Upper lobe of left lung (tissue), 6 donors: Measurements from ENCODE around the gene BRICD5. TPM values are rescaled to one million over a fixed set of nuclear protein-coding genes. Genes with fewer than 3 reads are reported as not detected.
A peak's percentile ranks its signal among the peaks of the same experiment; 100 is the strongest.

ENCODE experiments used
- ATAC-seq, 2 donors: fragments of 200-7000 bp; cut with Tn5 transposase; one replicate each; pipeline ENCODE4 v1.9.1; 2022; ENCODE audit warnings: mild to moderate bottlenecking in 2 of 2, moderate library complexity in 2 of 2; ENCODE audit not compliant: low FRiP score in 2 of 2
- DNase-seq, 2 donors: peaks; one replicate each; pipeline ENCODE4 v3.0.0-alpha.2; 2019 to 2020
- H3K27ac ChIP-seq, 4 donors: fragments of 200-600 bp; sonication (generic); one replicate each; pipeline ENCODE4 v1.5.1; 2016 to 2019
- H3K27me3 ChIP-seq, 4 donors: fragments of 200-600 bp; sonication (generic); one replicate each; pipeline ENCODE4 v1.5.1; 2017 to 2019
- H3K36me3 ChIP-seq, 4 donors: fragments of 200-600 bp; sonication (generic); one replicate each; pipeline ENCODE4 v1.5.1; 2016 to 2019
- H3K4me1 ChIP-seq, 4 donors: fragments of 200-600 bp; sonication (generic); one replicate each; pipeline ENCODE4 v1.5.1; 2018 to 2019
- H3K4me3 ChIP-seq, 4 donors: fragments of 200-600 bp; sonication (generic); one replicate each; pipeline ENCODE4 v1.5.1; 2017 to 2019; ENCODE audit warnings: mild to moderate bottlenecking in 2 of 4, moderate library complexity in 1 of 4
- H3K9me3 ChIP-seq, 4 donors: fragments of 200-600 bp; sonication (generic); one replicate each; pipeline ENCODE4 v1.5.1; 2018 to 2019
- EP300 ChIP-seq, 4 donors: sonication (generic); formaldehyde crosslinking; IDR thresholded peaks; one replicate each; pipeline ENCODE4 v1.5.1; 2017; ENCODE audit warnings: antibody characterized with exemption in 4 of 4, control low read depth in 2 of 4
- POLR2A ChIP-seq, 4 donors: fragments of 450-650 bp; IDR thresholded peaks; one replicate each; pipeline ENCODE4 v1.5.1; 2016 to 2017; ENCODE audit warnings: antibody characterized with exemption in 4 of 4, mild to moderate bottlenecking in 2 of 4
- POLR2AphosphoS5 ChIP-seq, 2 donors: sonication (generic); formaldehyde crosslinking; IDR thresholded peaks; one replicate each; pipeline ENCODE4 v1.5.1; 2017; ENCODE audit warnings: antibody characterized with exemption in 2 of 2
- WGBS, 2 donors: methylation state at CpG; one replicate each; pipeline ENCODE4 v1.1.5; 2017 to 2018; 5-methylcytosine and 5-hydroxymethylcytosine counted together
- total RNA-seq, 6 donors: library from RNA; depleted of rRNA in 4 of 6; stranded (reverse); fragments of >200 nt in 4 of 6; gene quantifications; one replicate each; pipeline versions ENCODE4 v1.1.0 to v1.2.1, GENCODE V29; 2016 to 2021
- TF ChIP-seq, protein P1 (sequence below), 6 experiments: fragments of 450-650 bp in 4 of 6; fragments of 200-600 bp in 2 of 6; sonication (generic) in 2 of 6; IDR thresholded peaks; one replicate each; pipeline ENCODE4 v1.5.1; 2016 to 2019; ENCODE audit warnings: antibody characterized with exemption in 6 of 6
- donor health status: DM: no; HTN: no; CAD: no; lungs with moderate emphysema.
- donor health status: DM: no; HTN: yes; CAD: no; lungs with severe emphysema.

BRICD5 gene
- total RNA-seq, 6 donors from 2014 or later, result 4.0 to 70.2 (median 10.8) TPM

DNA sequence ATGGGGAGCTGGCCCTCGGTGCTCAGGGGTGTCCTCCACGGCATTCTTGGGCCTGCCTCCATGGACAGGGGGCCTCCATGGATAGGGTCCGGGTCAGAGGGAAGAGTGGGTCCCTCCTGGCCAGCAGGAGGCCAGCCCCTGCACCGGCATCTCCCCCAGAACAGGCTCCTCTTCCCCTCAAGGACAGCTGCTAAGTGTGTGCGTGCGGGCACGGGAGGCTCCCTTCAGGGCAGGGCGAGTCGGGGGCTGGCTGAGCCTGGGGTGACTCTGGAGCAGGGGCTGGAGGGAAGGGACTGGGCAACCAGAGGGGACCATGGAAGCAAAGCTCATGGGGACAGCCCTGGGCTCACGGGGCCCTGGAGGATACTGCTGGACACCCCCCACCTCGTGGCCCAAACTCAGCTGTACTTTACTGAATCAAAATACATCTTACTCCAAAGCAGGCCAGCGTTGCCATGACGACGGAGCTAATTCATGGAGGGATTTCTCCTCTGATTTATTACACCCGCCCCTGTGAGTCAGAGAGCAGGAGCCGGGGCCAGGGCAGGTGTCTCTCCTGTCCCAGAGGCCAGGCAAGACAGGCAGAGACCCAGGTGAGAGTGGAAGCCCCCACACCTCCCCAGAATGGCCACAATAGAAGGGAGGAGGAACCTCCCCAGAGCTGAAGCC, 16.4 kb downstream of the BRICD5 start:
- peak in 1 of 2 donors; percentile 64 for DNase-seq
- H3K4me3 ChIP-seq, result no peak overlapping the region
- no peaks in the 10 kb centered on the region for H3K36me3 ChIP-seq
- peaks cover 11 to 20% (median 14%) of the 10 kb centered on the region in 4 donors for H3K4me1 ChIP-seq
- peaks cover 0 to 28% (median 21%) of the 10 kb centered on the region in 4 donors for H3K27me3 ChIP-seq
- no peak for ATAC-seq
- 67% methylated on average over 16 of the region's 16 CpGs; no CpG with 5 or more reads in 1 of the 2 donors for WGBS, 2 donors
- TF ChIP-seq, protein P1, sequence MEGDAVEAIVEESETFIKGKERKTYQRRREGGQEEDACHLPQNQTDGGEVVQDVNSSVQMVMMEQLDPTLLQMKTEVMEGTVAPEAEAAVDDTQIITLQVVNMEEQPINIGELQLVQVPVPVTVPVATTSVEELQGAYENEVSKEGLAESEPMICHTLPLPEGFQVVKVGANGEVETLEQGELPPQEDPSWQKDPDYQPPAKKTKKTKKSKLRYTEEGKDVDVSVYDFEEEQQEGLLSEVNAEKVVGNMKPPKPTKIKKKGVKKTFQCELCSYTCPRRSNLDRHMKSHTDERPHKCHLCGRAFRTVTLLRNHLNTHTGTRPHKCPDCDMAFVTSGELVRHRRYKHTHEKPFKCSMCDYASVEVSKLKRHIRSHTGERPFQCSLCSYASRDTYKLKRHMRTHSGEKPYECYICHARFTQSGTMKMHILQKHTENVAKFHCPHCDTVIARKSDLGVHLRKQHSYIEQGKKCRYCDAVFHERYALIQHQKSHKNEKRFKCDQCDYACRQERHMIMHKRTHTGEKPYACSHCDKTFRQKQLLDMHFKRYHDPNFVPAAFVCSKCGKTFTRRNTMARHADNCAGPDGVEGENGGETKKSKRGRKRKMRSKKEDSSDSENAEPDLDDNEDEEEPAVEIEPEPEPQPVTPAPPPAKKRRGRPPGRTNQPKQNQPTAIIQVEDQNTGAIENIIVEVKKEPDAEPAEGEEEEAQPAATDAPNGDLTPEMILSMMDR (IDR thresholded peaks at IDR 0.05), result no peak
- no peak for TF ChIP-seq POLR2AphosphoS5 (IDR thresholded peaks at IDR 0.05)
- TF ChIP-seq POLR2A (IDR thresholded peaks at IDR 0.05), result no peak
- TF ChIP-seq EP300 (IDR thresholded peaks at IDR 0.05), result no peak
- H3K27ac ChIP-seq, result no peak overlapping the region
- no peaks in the 10 kb centered on the region for H3K9me3 ChIP-seq

GRCh38 chr16:2191446-2191706, 19.3 kb downstream of the BRICD5 start:
- TF ChIP-seq POLR2AphosphoS5 (IDR thresholded peaks at IDR 0.05) (no peak), EP300 (IDR thresholded peaks at IDR 0.05) (no peak), POLR2A (IDR thresholded peaks at IDR 0.05) (no peak)
- TF ChIP-seq, protein P1 (IDR thresholded peaks at IDR 0.05), result no peak
- Histone ChIP-seq H3K27me3 (peaks cover 0 to 18% (median 13%) of the 10 kb centered on the region in 4 donors), H3K9me3 (no peaks in the 10 kb centered on the region), H3K36me3 (no peaks in the 10 kb centered on the region), H3K4me1 (peaks cover 8 to 15% (median 11%) of the 10 kb centered on the region in 4 donors), H3K27ac (no peak overlapping the region), H3K4me3 (no peak overlapping the region)
- no peak for ATAC-seq
- no peak for DNase-seq
- WGBS, 2 donors, result 88 to 96% methylated on average over 9 to 11 of the region's 11 CpGs

- DNase-seq, result peak in 1 of 2 donors; percentile 76
- no peak overlapping the region for H3K27ac ChIP-seq
- WGBS, 2 donors, result 83% methylated on average over 11 to 23 of the region's 25 CpGs
- peaks cover 4 to 11% (median 8%) of the 10 kb centered on the region in 4 donors for H3K4me1 ChIP-seq
- H3K27me3 ChIP-seq, result peaks cover 0 to 14% (median 10%) of the 10 kb centered on the region in 4 donors
- no peak for ATAC-seq
- no peaks in the 10 kb centered on the region for H3K9me3 ChIP-seq
- no peaks in the 10 kb centered on the region for H3K36me3 ChIP-seq
- no peak for TF ChIP-seq POLR2A (IDR thresholded peaks at IDR 0.05)
- no peak for TF ChIP-seq POLR2AphosphoS5 (IDR thresholded peaks at IDR 0.05)
- TF ChIP-seq, protein P1 (IDR thresholded peaks at IDR 0.05), result no peak
- TF ChIP-seq EP300 (IDR thresholded peaks at IDR 0.05), result no peak
- H3K4me3 ChIP-seq, result no peak overlapping the region
Measured at GRCh38 chr16:2190659-2191445, 19.8 kb downstream of the BRICD5 start.

GRCh38 chr16:2190002-2190658, 20.5 kb downstream of the BRICD5 start:
- H3K27me3 ChIP-seq, result peaks cover 0 to 6% (median 3%) of the 10 kb centered on the region in 4 donors
- whole genome bisulfite sequencing, 2 donors, result 91 to 92% methylated on average over 9 to 18 of the region's 24 CpGs
- H3K4me3 ChIP-seq, result no peak overlapping the region
- no peak for ATAC-seq
- no peak for TF ChIP-seq EP300 (IDR thresholded peaks at IDR 0.05)
- no peak for TF ChIP-seq POLR2AphosphoS5 (IDR thresholded peaks at IDR 0.05)
- no peak for TF ChIP-seq POLR2A (IDR thresholded peaks at IDR 0.05)
- TF ChIP-seq, protein P1 (IDR thresholded peaks at IDR 0.05), result no peak
- no peaks in the 10 kb centered on the region for H3K36me3 ChIP-seq
- no peak overlapping the region for H3K27ac ChIP-seq
- peaks cover 0 to 3% (median 1%) of the 10 kb centered on the region in 4 donors for H3K4me1 ChIP-seq
- DNase-seq, result peak in 1 of 2 donors; percentile 79
- no peaks in the 10 kb centered on the region for H3K9me3 ChIP-seq
